Activated CD8-positive, alpha-beta memory T cell treated with anti-CD3 and anti-CD28 coated beads, Interleukin-2, amount 50 U/mL, for 1 hour (primary cell): ENCODE data around the gene CALCOCO1.
"Not testable (repeated sequence)": the region's sequence is repeated elsewhere in the genome, so short reads cannot be mapped to it uniquely, and the experiment has no call there.

ENCODE experiments used
- DNase-seq: peaks from one replicate; pipeline ENCODE4 v3.0.0-alpha.2; 2020; ENCODE audit errors: extremely low read depth

CALCOCO1 gene

DNA sequence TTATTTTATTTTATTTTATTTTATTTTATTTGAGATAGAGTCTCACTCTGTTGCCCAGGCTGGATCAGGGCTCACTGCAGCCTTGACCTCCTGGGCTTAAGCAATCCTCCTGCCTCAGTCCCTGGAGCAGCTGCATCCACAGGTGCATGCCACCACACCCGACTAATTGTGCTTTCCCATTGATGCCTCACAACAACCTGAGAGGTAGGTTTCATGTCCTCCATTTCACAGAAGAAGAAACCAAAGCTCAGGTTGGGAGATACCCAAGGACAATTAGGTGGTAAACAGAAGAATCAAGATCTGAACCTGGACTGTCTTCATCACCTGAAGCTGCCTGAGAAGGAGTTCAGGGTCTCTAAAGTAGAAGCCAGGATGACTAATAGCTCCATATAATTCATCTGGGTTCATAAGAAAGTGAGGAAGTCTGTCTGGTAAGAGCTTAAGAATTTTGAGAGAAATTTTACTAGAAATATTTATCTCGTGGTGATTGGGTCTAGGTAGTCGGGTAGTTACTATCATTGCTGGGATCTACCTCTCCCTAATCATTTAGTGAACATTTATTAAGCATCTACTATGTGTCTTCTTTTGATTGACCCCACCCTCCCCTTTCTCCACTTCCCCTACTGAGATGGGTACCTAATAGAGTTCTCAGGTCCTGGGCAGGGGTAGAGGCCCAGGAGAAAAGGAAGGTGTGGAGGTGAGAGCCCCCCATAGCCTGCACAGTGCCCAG, 28.1 kb downstream of the CALCOCO1 start:
- no peak for DNase-seq

- no peak for DNase-seq
Measured at GRCh38 chr12:53696655-53697331, 30.5 kb downstream of the CALCOCO1 start.

- no peak for DNase-seq
Measured at GRCh38 chr12:53696285-53696654, 31.0 kb downstream of the CALCOCO1 start.

- no peak for DNase-seq
Measured at GRCh38 chr12:53695152-53696145, 31.8 kb downstream of the CALCOCO1 start.

DNA sequence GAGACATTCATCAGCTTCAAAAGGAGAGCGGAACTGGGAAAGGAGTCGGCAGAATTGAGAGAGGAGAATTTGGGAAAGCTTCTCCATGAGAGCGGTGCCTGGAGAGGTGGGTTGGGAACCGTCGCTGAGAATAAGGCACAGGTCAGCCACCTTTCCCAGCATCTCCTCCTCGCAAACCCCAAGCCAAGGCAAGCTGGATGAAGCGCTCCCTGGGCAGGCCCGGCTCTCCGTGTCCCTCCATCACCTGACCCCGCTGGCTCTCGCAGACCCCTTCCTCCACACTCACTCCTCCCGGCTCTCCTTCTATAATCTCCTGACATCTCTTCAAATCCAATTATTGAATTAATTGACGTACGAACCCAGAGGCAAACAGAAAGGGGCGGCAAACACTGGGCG, 32.5 kb downstream of the CALCOCO1 start:
- DNase-seq: no peak

DNA sequence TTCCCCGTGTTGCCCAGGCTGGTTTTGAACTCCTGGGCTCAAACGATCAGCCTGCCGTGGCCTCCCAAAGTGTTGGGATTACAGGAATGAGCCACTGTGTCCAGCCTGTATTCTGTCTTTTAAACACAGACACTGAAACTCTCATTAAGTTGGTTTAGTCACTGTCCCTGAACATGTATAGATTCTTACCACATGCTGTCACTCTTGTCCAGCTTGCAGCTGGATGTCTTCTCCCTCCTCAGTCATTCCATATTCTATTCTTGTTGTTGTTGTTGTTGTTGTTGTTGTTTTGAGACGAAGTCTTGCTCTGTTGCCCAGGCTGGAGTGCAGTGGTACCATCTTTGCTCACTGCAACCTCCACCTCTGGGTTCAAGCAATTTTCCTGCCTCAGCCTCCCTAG, 39.1 kb downstream of the CALCOCO1 start:
- DNase-seq: no peak

- DNase-seq: no peak
Measured at GRCh38 chr12:53686436-53686835, 40.8 kb downstream of the CALCOCO1 start.

DNA sequence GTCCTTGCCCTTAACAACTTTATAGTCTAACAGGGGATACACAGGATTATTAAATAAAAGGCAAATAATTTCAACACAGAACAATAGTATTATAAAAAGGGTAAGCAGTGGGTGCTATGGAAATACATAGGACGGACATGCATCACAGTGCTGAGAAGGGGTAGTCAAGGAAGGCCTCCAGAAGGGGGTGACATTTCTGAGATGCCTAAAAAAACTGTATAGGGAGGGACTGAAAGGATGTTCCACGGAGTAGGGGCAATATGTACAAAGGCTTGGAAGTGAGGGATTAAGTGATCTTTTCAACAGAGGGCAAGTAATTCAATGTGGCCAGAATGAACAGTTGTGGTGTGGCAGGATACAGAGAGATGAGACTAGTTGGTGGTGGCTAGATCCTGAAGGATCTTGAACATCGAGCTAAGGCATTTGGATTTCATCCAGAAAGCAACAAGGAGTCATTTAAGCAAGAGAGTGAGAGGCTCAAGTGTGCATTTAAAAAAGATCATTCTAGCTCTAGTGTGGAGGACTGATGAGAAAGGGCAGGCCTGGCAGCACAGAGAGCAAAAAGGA, 42.5 kb downstream of the CALCOCO1 start:
- DNase-seq: no peak

DNA sequence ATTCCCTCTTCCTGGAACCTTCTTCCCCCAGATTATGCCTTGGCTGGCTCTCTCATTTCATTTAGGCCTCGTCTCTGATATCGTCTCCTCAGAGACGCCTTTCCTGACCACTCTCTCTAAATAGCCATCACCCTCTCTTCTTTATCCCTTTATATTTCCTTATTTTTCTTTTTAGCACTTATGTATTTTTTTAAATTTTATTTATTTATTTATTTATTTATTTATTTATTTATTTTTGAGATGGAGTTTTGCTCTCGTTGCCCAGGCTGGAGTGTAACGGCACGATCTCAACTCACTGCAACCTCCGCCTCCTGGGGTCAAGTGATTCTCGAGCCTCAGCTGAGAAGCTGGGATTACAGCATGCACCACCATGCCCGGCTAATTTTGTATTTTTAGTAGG, 43.3 kb downstream of the CALCOCO1 start:
- no peak for DNase-seq

DNA sequence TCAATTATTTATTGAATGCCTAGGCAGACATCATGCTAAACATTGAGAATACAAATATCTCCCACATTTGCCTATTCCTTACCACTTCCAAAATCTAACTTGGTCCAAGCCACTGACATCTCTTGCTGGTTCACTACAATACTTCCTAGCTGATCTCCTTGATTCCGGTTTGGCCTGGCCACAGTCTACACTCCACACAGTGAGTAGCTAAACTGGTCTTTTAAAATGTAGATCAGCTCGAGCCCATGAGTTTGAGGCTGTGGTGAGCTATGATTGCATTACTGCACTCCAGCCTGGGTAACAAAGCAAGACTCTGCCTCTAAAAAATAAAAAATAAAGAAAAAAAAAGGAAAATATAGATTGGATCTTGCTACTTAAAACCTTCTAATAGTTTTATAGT, 43.8 kb downstream of the CALCOCO1 start:
- DNase-seq: no peak

- DNase-seq: not testable (repeated sequence)
Measured at GRCh38 chr12:53680061-53680460, 47.2 kb downstream of the CALCOCO1 start.

DNA sequence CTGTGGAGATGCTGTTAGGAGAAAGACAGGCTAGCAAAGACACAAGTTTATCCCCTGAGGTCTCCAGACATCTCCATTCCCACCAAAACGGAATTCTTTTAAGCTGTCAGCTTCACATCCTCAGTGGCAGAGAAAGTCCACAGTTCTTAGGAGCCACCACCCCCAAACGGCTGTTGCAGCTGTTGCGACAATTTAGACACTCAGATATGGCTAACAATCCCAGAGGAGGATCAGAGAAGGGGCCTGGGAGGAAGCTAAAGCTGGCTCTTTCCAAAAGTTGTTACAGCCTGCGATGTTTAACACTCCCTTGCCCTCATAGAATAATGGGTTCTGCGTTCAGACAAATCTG, 49.5 kb downstream of the CALCOCO1 start:
- no peak for DNase-seq

DNA sequence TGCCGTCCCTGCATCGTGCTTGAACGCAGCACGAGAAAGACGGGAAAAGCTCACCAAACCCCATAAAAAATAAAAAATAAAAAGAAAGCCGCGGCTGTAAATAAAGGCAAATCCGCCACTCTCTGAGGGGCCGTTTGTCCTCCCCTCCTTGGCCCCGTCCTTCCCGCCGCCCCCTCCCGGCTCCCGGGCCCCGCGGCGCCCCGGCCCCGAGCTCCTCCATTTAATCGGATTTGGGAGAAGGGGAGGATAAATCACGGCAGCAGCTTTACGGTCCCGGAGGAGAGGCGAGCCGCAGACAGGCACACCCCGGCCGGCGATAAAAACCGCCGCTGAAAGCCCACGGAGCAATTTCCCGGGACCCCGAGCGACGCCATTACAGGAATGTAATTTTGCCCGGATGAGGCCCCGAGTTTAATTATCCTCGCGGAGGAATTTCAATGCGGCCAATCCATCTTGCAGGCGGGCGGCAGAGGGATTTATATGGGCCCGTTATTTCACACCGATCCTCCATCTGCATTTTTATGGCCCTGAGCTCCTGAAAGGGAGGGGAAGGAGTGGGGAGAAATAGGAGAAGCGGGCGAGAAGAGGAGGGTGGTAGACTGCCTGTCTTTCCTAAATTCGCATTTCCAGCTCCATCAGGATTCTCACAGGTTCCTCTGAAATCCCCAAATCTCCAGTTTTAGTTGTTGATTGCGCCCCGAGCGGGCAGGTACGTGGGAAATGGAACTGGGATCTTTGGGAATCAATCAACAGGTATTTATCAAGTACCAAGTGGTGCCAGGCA, 50.0 kb downstream of the CALCOCO1 start:
- DNase-seq: no peak

GRCh38 chr12:53676656-53677015, 50.6 kb downstream of the CALCOCO1 start:
- DNase-seq: no peak

- peak; percentile 92 for DNase-seq
Measured at GRCh38 chr12:53675701-53676607, 51.3 kb downstream of the CALCOCO1 start, which contains the start of gene ATP5MC2. ATP5MC2 (minus strand) TSS chr12:53676083; CDS start chr12:53672614, 3,469 bp downstream.

DNA sequence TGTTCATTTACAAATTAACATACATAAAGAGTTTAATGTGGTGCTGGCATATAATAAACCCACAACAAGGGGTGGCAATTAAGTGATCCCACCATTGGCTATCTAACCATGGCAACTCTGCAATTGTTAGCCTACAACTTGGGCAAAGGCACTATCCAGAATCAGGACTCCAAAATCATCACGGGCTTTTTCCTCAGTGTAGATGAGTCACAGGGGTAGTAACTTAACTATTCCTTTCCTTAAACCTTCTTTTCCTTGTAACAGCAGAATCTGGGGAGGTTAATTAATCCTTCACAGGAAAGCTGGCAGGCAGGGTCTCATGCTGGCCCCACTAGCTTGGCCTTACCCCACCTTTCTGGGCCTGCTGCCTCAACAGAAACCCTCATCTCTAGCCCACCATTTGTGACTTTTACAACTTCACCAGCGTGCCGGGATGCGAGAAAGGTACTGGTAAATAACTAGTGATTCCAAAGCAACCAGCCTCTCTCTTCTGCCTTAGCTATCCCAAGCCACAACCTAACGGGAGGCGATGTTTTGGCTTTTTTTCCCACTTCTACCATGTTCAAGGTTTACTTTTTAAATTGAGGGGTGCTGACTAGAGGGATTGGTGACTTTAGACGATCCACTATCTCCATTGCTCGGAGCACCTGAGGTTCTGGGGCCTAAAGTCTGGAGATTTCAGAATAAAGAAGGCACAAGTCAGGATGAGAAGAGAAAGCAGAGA, 52.1 kb downstream of the CALCOCO1 start:
- DNase-seq: no peak

- DNase-seq: no peak
Measured at GRCh38 chr12:53670971-53671370, 56.3 kb downstream of the CALCOCO1 start.

DNA sequence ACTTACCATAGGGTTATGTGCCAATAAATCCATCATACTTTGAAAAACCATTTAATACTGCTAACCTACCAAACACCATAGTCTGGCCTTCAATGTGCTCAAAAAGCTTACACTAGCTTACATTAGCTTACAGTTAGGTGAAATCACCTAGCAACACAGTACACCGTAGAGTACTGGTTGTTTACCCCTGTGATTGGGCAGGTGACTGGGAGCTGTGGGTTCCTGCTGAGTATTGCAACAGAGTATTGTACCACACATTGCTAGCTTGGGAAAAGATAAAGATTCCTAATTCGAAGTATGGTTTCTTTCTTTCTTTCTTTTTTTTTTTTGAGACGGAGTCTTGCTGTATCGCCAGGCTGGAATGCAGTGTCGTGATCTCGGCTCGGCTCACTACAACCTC, 56.9 kb downstream of the CALCOCO1 start:
- no peak for DNase-seq

GRCh38 chr12:53667080-53667479, 60.2 kb downstream of the CALCOCO1 start:
- DNase-seq: no peak

- DNase-seq: no peak
Measured at GRCh38 chr12:53664936-53665335, 62.3 kb downstream of the CALCOCO1 start.
